H1 (cell line): ENCODE measurements around the gene PIGK. TPM values are rescaled to one million over a fixed set of nuclear protein-coding genes. Genes with fewer than 3 reads are reported as not detected.

Experiments
- CTCF ChIA-PET: fragments of 300-600 bp; sonication (Branson Sonifier 250); formaldehyde crosslinking; loops from one replicate; lab custom pipeline; 2021; ENCODE audit not compliant: partially characterized antibody; lab: Charles Lee
- POLR2A ChIA-PET: fragments of 300-600 bp; sonication (Branson Sonifier 250); formaldehyde crosslinking; loops from one replicate; lab custom pipeline; 2021; ENCODE audit warnings: inconsistent platforms; ENCODE audit not compliant: partially characterized antibody; lab: Charles Lee
- DNase-seq, 2 experiments: peaks; one replicate each; pipeline versions ENCODE4 v3.0.0 to v3.0.0-alpha.2; 2010 to 2022; ENCODE audit warnings: low spot score in 2 of 2, low read depth in 1 of 2, mixed read lengths in 1 of 2
- FAIRE-seq: peaks from 2 replicates; lab custom pipeline; 2011; peaks lifted over from hg19 to GRCh38; lab: Jason Lieb, UNC
- H2AFZ ChIP-seq: 2 replicates; pipeline ENCODE4 v1.8.1; 2012; ENCODE audit warnings: low read length, inconsistent platforms
- H2AK5ac ChIP-seq: 2 replicates; pipeline ENCODE4 v1.6.1; 2013; ENCODE audit warnings: low read depth, low read length
- H2BK120ac ChIP-seq: replicated peaks from 2 replicates; pipeline ENCODE3; 2013; ENCODE audit warnings: low read depth, low read length, inconsistent platforms
- H2BK12ac ChIP-seq: 2 replicates; pipeline ENCODE4 v1.6.1; 2013; ENCODE audit warnings: low read depth, low read length
- H2BK15ac ChIP-seq: 2 replicates; pipeline ENCODE4 v1.6.1; 2013; ENCODE audit warnings: low read length
- H2BK20ac ChIP-seq: 2 replicates; pipeline ENCODE4 v1.6.1; 2013; ENCODE audit warnings: low read length
- H2BK5ac ChIP-seq: 2 replicates; pipeline ENCODE4 v1.6.1; 2013; ENCODE audit warnings: low read depth, low read length
- H3K14ac ChIP-seq: 2 replicates; pipeline ENCODE4 v1.6.1; 2013; ENCODE audit warnings: inconsistent platforms; ENCODE audit not compliant: insufficient read length
- H3K18ac ChIP-seq: 2 replicates; pipeline ENCODE4 v1.6.1; 2013; ENCODE audit warnings: low read length; ENCODE audit errors: extremely low read depth
- H3K23ac ChIP-seq: 2 replicates; pipeline ENCODE4 v1.6.1; 2013; ENCODE audit warnings: inconsistent platforms; ENCODE audit not compliant: insufficient read length
- H3K23me2 ChIP-seq: 2 replicates; pipeline ENCODE4 v1.6.1; 2013; ENCODE audit warnings: low read depth, low read length
- H3K27ac ChIP-seq: 2 replicates; pipeline ENCODE4 v1.6.1; 2011; ENCODE audit warnings: low read depth, low read length, inconsistent platforms
- H3K27me3 ChIP-seq, 4 experiments: replicated peaks in 1 of 4; 1 replicate in 1 of 4; 2 replicates in 3 of 4; pipeline versions ENCODE4 v1.6.1 to v1.8.1; 2011 to 2013; ENCODE audit warnings: low read length in 3 of 4, mild to moderate bottlenecking in 3 of 4, inconsistent platforms in 2 of 4, mixed read lengths in 2 of 4, moderate library complexity in 1 of 4; ENCODE audit not compliant: control insufficient read depth in 3 of 4, insufficient read depth in 3 of 4; ENCODE audit errors: extremely low read depth in 1 of 4
- H3K36me3 ChIP-seq, 4 experiments: 2 replicates each; pipeline versions ENCODE4 v1.6.1 to v1.8.1; 2011 to 2013; ENCODE audit warnings: mild to moderate bottlenecking in 4 of 4, low read length in 3 of 4, moderate library complexity in 2 of 4, control low read depth in 1 of 4, inconsistent platforms in 1 of 4; ENCODE audit not compliant: insufficient read depth in 4 of 4, control insufficient read depth in 2 of 4
- H3K4ac ChIP-seq: replicated peaks from 2 replicates; pipeline ENCODE3; 2013; ENCODE audit warnings: low read length, low read depth, mixed read lengths, inconsistent platforms; ENCODE audit not compliant: insufficient read length
- H3K4me1 ChIP-seq, 4 experiments: replicated peaks in 1 of 4; 1 replicate in 1 of 4; 2 replicates in 3 of 4; pipeline versions ENCODE4 v1.6.1 to v1.8.1; 2011 to 2013; ENCODE audit warnings: low read length in 3 of 4, inconsistent platforms in 2 of 4, mixed read lengths in 1 of 4; ENCODE audit not compliant: insufficient read depth in 4 of 4, control insufficient read depth in 3 of 4
- H3K4me2 ChIP-seq, 2 experiments: 2 replicates each; pipeline versions ENCODE4 v1.6.1 to v1.8.1; 2011 to 2013; ENCODE audit warnings: low read depth in 2 of 2, low read length in 2 of 2, control low read depth in 1 of 2, inconsistent platforms in 1 of 2, mild to moderate bottlenecking in 1 of 2; ENCODE audit not compliant: insufficient read depth in 1 of 2
- H3K4me3 ChIP-seq, 4 experiments: fragments of 200-600, 300-600 bp in 1 of 4; sonication (generic), shearing (Covaris generic), sonication (Bioruptor Twin) in 1 of 4; 2 replicates each; pipeline versions ENCODE4 v1.5.1 to v1.8.1; 2011 to 2016; ENCODE audit warnings: low read length in 4 of 4, low read depth in 3 of 4, control low read depth in 2 of 4, inconsistent platforms in 2 of 4, mild to moderate bottlenecking in 2 of 4, mixed read lengths in 1 of 4, moderate library complexity in 1 of 4; ENCODE audit not compliant: insufficient read depth in 2 of 4; ENCODE audit errors: extremely low read depth in 1 of 4
- H3K56ac ChIP-seq: replicated peaks from 2 replicates; pipeline ENCODE3; 2013; ENCODE audit warnings: low read depth, mild to moderate bottlenecking, mixed read lengths, low read length, inconsistent platforms; ENCODE audit not compliant: insufficient read length
- H3K79me1 ChIP-seq: 2 replicates; pipeline ENCODE4 v1.6.1; 2013; ENCODE audit warnings: low read depth, low read length, control low read depth
- H3K79me2 ChIP-seq, 2 experiments: 2 replicates each; pipeline versions ENCODE4 v1.6.1 to v1.8.1; 2012 to 2013; ENCODE audit warnings: low read length in 2 of 2, mild to moderate bottlenecking in 2 of 2, inconsistent platforms in 1 of 2; ENCODE audit not compliant: insufficient read depth in 2 of 2, control insufficient read depth in 1 of 2
- H3K9ac ChIP-seq, 4 experiments: replicated peaks in 1 of 4; 1 replicate in 1 of 4; 2 replicates in 3 of 4; pipeline versions ENCODE4 v1.6.1 to v1.8.1; 2011 to 2013; ENCODE audit warnings: low read depth in 3 of 4, low read length in 3 of 4, control low read depth in 2 of 4, mild to moderate bottlenecking in 2 of 4, moderate library complexity in 2 of 4, inconsistent platforms in 1 of 4; ENCODE audit errors: extremely low read depth in 1 of 4
- H3K9me3 ChIP-seq, 2 experiments: 2 replicates each; pipeline versions ENCODE4 v1.6.1 to v1.8.1; 2012 to 2013; ENCODE audit warnings: mild to moderate bottlenecking in 2 of 2, moderate library complexity in 2 of 2, control low read depth in 1 of 2, inconsistent platforms in 1 of 2, low read depth in 1 of 2, low read length in 1 of 2, mixed read lengths in 1 of 2; ENCODE audit not compliant: insufficient read depth in 2 of 2
- H4K20me1 ChIP-seq, 2 experiments: replicated peaks in 1 of 2; 2 replicates each; pipeline versions ENCODE3 to v1.8.1; 2011 to 2013; ENCODE audit warnings: inconsistent platforms in 2 of 2, low read length in 2 of 2, mild to moderate bottlenecking in 1 of 2; ENCODE audit not compliant: insufficient read depth in 2 of 2, control insufficient read depth in 1 of 2
- H4K5ac ChIP-seq: 2 replicates; pipeline ENCODE4 v1.6.1; 2013; ENCODE audit warnings: low read length, low read depth, mixed read lengths, inconsistent platforms; ENCODE audit not compliant: insufficient read length
- H4K8ac ChIP-seq: 2 replicates; pipeline ENCODE4 v1.8.0; 2013; ENCODE audit warnings: mild to moderate bottlenecking, moderate library complexity, low read length, inconsistent platforms; ENCODE audit not compliant: insufficient read depth; ENCODE audit errors: extremely low read depth
- H4K91ac ChIP-seq: replicated peaks from 2 replicates; pipeline ENCODE3; 2013; ENCODE audit warnings: low read length, mixed read lengths, inconsistent platforms; ENCODE audit not compliant: insufficient read length
- BACH1 ChIP-seq: IDR thresholded peaks from 2 replicates; pipeline ENCODE4 v1.6.1; 2012; ENCODE audit warnings: low read length, improper control_type of control experiment
- RAD21 ChIP-seq, 2 experiments: IDR thresholded peaks in 1 of 2; conservative IDR thresholded peaks in 1 of 2; 2 replicates each; pipeline ENCODE4 v1.6.1; 2011; ENCODE audit warnings: low read depth in 2 of 2, low read length in 2 of 2, improper control_type of control experiment in 1 of 2, inconsistent platforms in 1 of 2, mild to moderate bottlenecking in 1 of 2, moderate library complexity in 1 of 2
- WGBS, 2 experiments: shearing (Covaris generic) in 1 of 2; methylation state at CpG; one replicate each; pipeline versions ENCODE4 v1.1.6 to v1.1.7; 2013 to 2015; ENCODE audit warnings: low lambda C conversion rate in 2 of 2, mixed read lengths in 2 of 2, inconsistent platforms in 1 of 2, low coverage in 1 of 2, missing lambda C conversion rate in 1 of 2; ENCODE audit not compliant: insufficient replicate concordance in 2 of 2, insufficient coverage in 1 of 2, insufficient read length in 1 of 2; ENCODE audit errors: extremely low coverage in 1 of 2, missing lambda C conversion rate in 1 of 2; 5-methylcytosine and 5-hydroxymethylcytosine counted together
- polyA plus RNA-seq, 7 experiments: library from polyadenylated mRNA; depleted of rRNA in 3 of 7; stranded (reverse) in 5 of 7; unstranded in 2 of 7; fragments of >200 nt in 5 of 7; fragments of 200-250 nt in 2 of 7; gene quantifications; 1 replicate in 5 of 7; 2 replicates in 1 of 7; 4 replicates in 1 of 7; pipeline versions ENCODE4 v1.2.1 to v1.2.3, GENCODE V29; 2011 to 2013; ENCODE audit warnings: missing spikeins in 2 of 7, mixed read lengths in 2 of 7
- total RNA-seq: library from RNA; stranded (reverse); fragmentation: NEBNext Ultra II Directional; extraction: Animal tissue kit (Norgen Biotek cat#: 25700); gene quantifications from 2 replicates; pipeline ENCODE4 v1.2.1, GENCODE V29; 2021

The PIGK gene
- total and polyA plus RNA-seq, 2 of the 8 experiments (the other 6 are each of a cell fraction or from before 2014, with no cell fraction given): 5.6 to 23.2 TPM

DNA sequence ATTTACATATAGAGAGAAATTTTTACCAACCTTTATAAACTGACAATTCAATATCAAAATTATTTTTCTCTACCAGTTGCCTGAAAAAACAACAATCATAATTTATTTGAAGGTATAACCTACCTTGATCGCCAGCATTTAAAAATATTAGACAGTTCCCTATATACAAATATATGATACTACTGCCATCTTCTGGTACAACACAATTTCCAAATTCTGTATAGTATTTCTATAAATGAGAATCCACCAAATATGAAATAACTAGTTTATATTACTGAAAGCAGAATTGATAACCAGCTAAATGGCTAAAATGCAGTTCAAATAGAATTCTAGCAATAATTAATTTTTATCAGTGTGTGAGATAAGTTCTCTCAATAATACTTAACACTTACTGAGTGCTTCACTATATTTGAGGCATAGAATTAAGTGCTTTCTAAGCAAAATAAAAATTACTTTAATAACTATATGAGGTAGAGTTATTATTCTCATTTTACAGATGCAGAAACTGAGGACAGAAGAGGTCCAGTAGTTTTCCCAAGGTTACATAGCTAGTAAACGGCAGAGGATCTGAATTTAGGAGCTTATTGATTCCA lies 75.6 kb downstream of the PIGK start:
- 95% methylated on average over 2 of the region's 2 CpGs; no CpG with 5 or more reads in 1 of the 2 experiments for WGBS, 2 experiments
- Histone ChIP-seq H4K8ac (no peak overlapping the region), H3K18ac (no peak overlapping the region), H4K5ac (no peak overlapping the region), H3K9ac (no peak overlapping the region), H3K14ac (no peak overlapping the region), H3K4me1 (no peaks in the 10 kb centered on the region), H3K79me1 (peaks cover 2% of the 10 kb centered on the region; the same call in 1 of the 2 replicates), H3K27ac (no peak overlapping the region), H3K36me3 (no peaks in the 10 kb centered on the region), H3K56ac (no peak overlapping the region), H3K79me2 (no peaks in the 10 kb centered on the region), H2BK15ac (no peak overlapping the region), H2BK120ac (no peak overlapping the region), H4K20me1 (no peaks in the 10 kb centered on the region), H2BK12ac (no peak overlapping the region), H3K4me2 (no peak overlapping the region), H3K9me3 (no peaks in the 10 kb centered on the region), H3K23me2 (no peaks in the 10 kb centered on the region), H2AK5ac (no peak overlapping the region), H2AFZ (no peak overlapping the region), H4K91ac (no peak overlapping the region), H3K4me3 (no peak overlapping the region), H3K23ac (no peak overlapping the region), H3K4ac (no peak overlapping the region), H3K27me3 (no peaks in the 10 kb centered on the region), H2BK5ac (no peak overlapping the region), H2BK20ac (no peak overlapping the region)
- DNase-seq (no peak), FAIRE-seq (no peak)
- peak in 1 of 2 experiments; percentile 13; a peak in 1 of 4 replicates for TF ChIP-seq RAD21 (IDR thresholded peaks at IDR 0.05 in 1 of 2, conservative IDR thresholded peaks at IDR 0.05 in 1 of 2; ENCODE audit: low read depth in 2 of 2, low read length in 2 of 2)
- TF ChIP-seq BACH1: no peak
- CTCF ChIA-PET: interaction anchor here (0.7 to 1.2 kb wide), 3 partner anchors 389 to 1034 kb away, joined by 3 to 4 read pairs (median 3); no protein-coding TSS in a partner anchor
- POLR2A ChIA-PET: interaction anchor here (0.6 kb wide), 1 partner anchor 327 kb away, joined by 3 read pairs; no protein-coding TSS in a partner anchor
